B cell (primary cell): ENCODE data around the gene DAZAP2. TPM values are rescaled to one million over a fixed set of nuclear protein-coding genes. Genes with fewer than 3 reads are reported as not detected.

Source experiments
- ATAC-seq: fragments of 200-7000 bp; cut with Tn5 transposase; one replicate; pipeline ENCODE4 v1.10.0; 2021; ENCODE audit warnings: low read depth, mild to moderate bottlenecking, moderate number of reproducible peaks, moderate library complexity
- CTCF ChIA-PET: fragments of 350-600 bp; sonication (Branson Sonifier 250); formaldehyde crosslinking; loops from one replicate; lab custom pipeline; 2021; ENCODE audit warnings: antibody characterized with exemption, inconsistent platforms; lab: Charles Lee
- POLR2A ChIA-PET: fragments of 350-600 bp; sonication (Branson Sonifier 250); formaldehyde crosslinking; loops from one replicate; lab custom pipeline; 2021; ENCODE audit warnings: antibody characterized with exemption; lab: Charles Lee
- DNase-seq: peaks from one replicate; pipeline ENCODE4 v3.0.0; 2013
- H2AFZ ChIP-seq: 2 replicates; pipeline ENCODE4 v1.6.1; 2012; ENCODE audit warnings: mild to moderate bottlenecking, low read depth, low read length; ENCODE audit not compliant: insufficient read depth, poor library complexity, severe bottlenecking
- H3K27ac ChIP-seq, 2 donors: 1 replicate in 1 of 2; 2 replicates in 1 of 2; pipeline ENCODE4 v1.5.1; 2012 to 2013; ENCODE audit warnings: low read length in 2 of 2, mild to moderate bottlenecking in 2 of 2, moderate library complexity in 1 of 2
- H3K27me3 ChIP-seq, 4 experiments: fragments of 200-600 bp in 1 of 4; sonication (generic) in 1 of 4; replicated peaks in 1 of 4; 1 replicate in 2 of 4; 2 replicates in 2 of 4; pipeline versions ENCODE4 v1.6.1 to v1.7.0; 2013 to 2016; ENCODE audit warnings: low read length in 3 of 4, mild to moderate bottlenecking in 2 of 4, mixed read lengths in 1 of 4, moderate library complexity in 1 of 4; ENCODE audit not compliant: insufficient read depth in 4 of 4, control insufficient read depth in 3 of 4; ENCODE audit errors: control extremely low read depth in 1 of 4
- H3K36me3 ChIP-seq, 2 experiments: replicated peaks in 1 of 2; 1 replicate in 1 of 2; 2 replicates in 1 of 2; pipeline versions ENCODE4 v1.6.1 to v1.7.1; 2013; ENCODE audit warnings: low read length in 1 of 2; ENCODE audit not compliant: insufficient read depth in 2 of 2, control insufficient read depth in 1 of 2; ENCODE audit errors: control extremely low read depth in 1 of 2, extremely low read depth in 1 of 2
- H3K4me1 ChIP-seq, 2 donors: fragments of 200-600 bp in 1 of 2; sonication (generic) in 1 of 2; 1 replicate in 1 of 2; 2 replicates in 1 of 2; pipeline versions ENCODE4 v1.5.1 to v1.6.1; 2013 to 2017; ENCODE audit warnings: low read length in 2 of 2; ENCODE audit not compliant: control insufficient read depth in 2 of 2, insufficient read depth in 2 of 2
- H3K4me2 ChIP-seq: replicated peaks from 2 replicates; pipeline ENCODE3; 2012; ENCODE audit warnings: mild to moderate bottlenecking, low read depth, low read length; ENCODE audit not compliant: poor library complexity, severe bottlenecking
- H3K4me3 ChIP-seq, 5 experiments: fragments of 200-600 bp in 1 of 5; sonication (generic) in 1 of 5; 1 replicate in 3 of 5; 2 replicates in 2 of 5; pipeline versions ENCODE4 v1.5.1 to v1.7.0; 2011 to 2016; ENCODE audit warnings: low read length in 4 of 5, mild to moderate bottlenecking in 4 of 5, low read depth in 2 of 5, control low read depth in 1 of 5, moderate library complexity in 1 of 5; ENCODE audit not compliant: insufficient read depth in 1 of 5; ENCODE audit errors: control extremely low read depth in 1 of 5, extremely low read depth in 1 of 5
- H3K79me2 ChIP-seq: fragments of 200-600 bp; sonication (generic); one replicate; pipeline ENCODE4 v1.6.0; 2016; ENCODE audit warnings: low read length; ENCODE audit not compliant: control insufficient read depth, insufficient read depth
- H3K9ac ChIP-seq: fragments of 200-600 bp; sonication (generic); 2 replicates; pipeline ENCODE4 v1.6.1; 2017; ENCODE audit warnings: mild to moderate bottlenecking, low read length, moderate library complexity
- H3K9me3 ChIP-seq, 3 donors: one replicate each; pipeline versions ENCODE4 v1.6.1 to v1.7.1; 2013; ENCODE audit warnings: low read length in 2 of 3; ENCODE audit not compliant: control insufficient read depth in 2 of 3, insufficient read depth in 1 of 3; ENCODE audit errors: control extremely low read depth in 1 of 3
- H4K20me1 ChIP-seq: 2 replicates; pipeline ENCODE4 v1.6.0; 2012; ENCODE audit warnings: mild to moderate bottlenecking, low read length; ENCODE audit not compliant: insufficient read depth, control insufficient read depth, poor library complexity, severe bottlenecking
- H3K27ac Mint-ChIP-seq: one replicate; pipeline ENCODE4 v1.8.0; 2021; ENCODE audit warnings: mixed read lengths
- H3K27me3 Mint-ChIP-seq: one replicate; pipeline ENCODE4 v1.8.0; 2021; ENCODE audit warnings: mixed read lengths
- H3K4me1 Mint-ChIP-seq: one replicate; pipeline ENCODE4 v1.8.0; 2021; ENCODE audit warnings: mixed read lengths
- H3K4me3 Mint-ChIP-seq: one replicate; pipeline ENCODE4 v1.8.0; 2021; ENCODE audit warnings: mixed read lengths
- H3K9me3 Mint-ChIP-seq: one replicate; pipeline ENCODE4 v1.8.0; 2022; ENCODE audit warnings: mixed read lengths; ENCODE audit not compliant: insufficient read depth
- EZH2 ChIP-seq: IDR thresholded peaks from 2 replicates; pipeline ENCODE4 v1.6.1; 2012; ENCODE audit warnings: borderline replicate concordance, low read depth, mild to moderate bottlenecking, moderate library complexity, low read length; ENCODE audit not compliant: insufficient read depth, poor library complexity, severe bottlenecking
- WGBS: methylation state at CpG from one replicate; pipeline ENCODE4 v1.1.5; 2013; ENCODE audit warnings: missing lambda C conversion rate; ENCODE audit not compliant: insufficient coverage; 5-methylcytosine and 5-hydroxymethylcytosine counted together
- intact Hi-C: fragments of 100-400 bp; cut with micrococcal nuclease; formaldehyde crosslinking; loops from one replicate; pipeline ENCODE4 v1.10.0; 2022
- polyA plus RNA-seq: library from polyadenylated mRNA; depleted of rRNA; stranded (reverse); fragments of >200 nt; gene quantifications from 2 replicates; pipeline ENCODE4 v1.2.3, GENCODE V29; 2012
- total RNA-seq, 2 donors: library from RNA; stranded (reverse); fragments of 120-200 nt in 1 of 2; gene quantifications; 1 replicate in 1 of 2; 2 replicates in 1 of 2; pipeline versions ENCODE4 v1.2.3 to v1.2.4, GENCODE V29; 2013 to 2022
- TF ChIP-seq, protein P1 (sequence below): fragments of 200-600 bp; IDR thresholded peaks from one replicate; pipeline ENCODE4 v1.8.0; 2022; ENCODE audit warnings: antibody characterized with exemption, mild to moderate bottlenecking

Gene DAZAP2
- total and polyA plus RNA-seq, 2 donors (not counting 1 experiment from before 2014, with no cell fraction given) = 233 to 620 TPM

DNA sequence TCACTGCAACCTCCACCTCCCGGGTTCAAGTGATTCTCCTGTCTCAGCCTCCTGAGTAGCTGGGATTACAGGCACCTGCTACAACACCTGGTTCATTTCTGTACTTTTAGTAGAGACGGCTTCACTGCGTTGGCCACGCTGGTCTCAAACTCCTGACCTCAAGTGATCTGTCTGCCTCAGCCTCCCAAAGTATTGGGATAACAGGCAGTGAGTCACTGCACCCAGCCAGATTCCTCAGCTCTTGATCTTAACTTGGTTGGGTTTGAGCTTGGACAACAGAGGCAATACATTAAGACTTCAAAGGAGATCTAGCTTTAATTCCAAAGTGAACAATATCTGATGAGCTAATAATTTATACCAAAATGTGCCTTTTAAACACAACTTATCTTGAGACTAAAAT lies 5.6 kb downstream of the DAZAP2 start:
- Histone ChIP-seq H3K79me2 (peaks cover 31% of the 10 kb centered on the region), H4K20me1 (peaks cover 44% of the 10 kb centered on the region), H3K9me3 (no peaks in the 10 kb centered on the region), H3K27ac (no peak overlapping the region), H3K4me3 (no peak overlapping the region), H3K36me3 (peaks cover 2 to 59% of the 10 kb centered on the region in 2 experiments), H2AFZ (no peak overlapping the region), H3K4me1 (peaks cover 42 to 51% of the 10 kb centered on the region in 2 donors), H3K9ac (no peak overlapping the region), H3K4me2 (no peak overlapping the region), H3K27me3 (no peaks in the 10 kb centered on the region)
- ChIA-PET POLR2A (interaction anchor here (0.6 to 1.0 kb wide), 3 partner anchors 33 to 161 kb away, joined by 5 to 7 read pairs (median 7); partner anchors contain the start of gene CSRNP2), CTCF (interaction anchor here (0.7 to 1.8 kb wide), 3 partner anchors 14 to 427 kb away, joined by 3 to 5 read pairs (median 3); no protein-coding TSS in a partner anchor)
- 87% methylated on average over 4 of the region's 4 CpGs for WGBS
- no peaks in the 10 kb centered on the region for H3K27me3 Mint-ChIP-seq
- TF ChIP-seq EZH2 = no peak
- intact Hi-C loops = loop anchor here (10.0 kb wide), 1 partner anchor 479 kb away; the partner anchor contains the start of gene ATF1
- ATAC-seq = no peak
- H3K4me1 Mint-ChIP-seq = peaks cover 63% of the 10 kb centered on the region
- DNase-seq = no peak
- no peaks in the 10 kb centered on the region for H3K9me3 Mint-ChIP-seq
- no peak overlapping the region for H3K4me3 Mint-ChIP-seq
- peak overlapping the region; percentile 50 for H3K27ac Mint-ChIP-seq

DNA sequence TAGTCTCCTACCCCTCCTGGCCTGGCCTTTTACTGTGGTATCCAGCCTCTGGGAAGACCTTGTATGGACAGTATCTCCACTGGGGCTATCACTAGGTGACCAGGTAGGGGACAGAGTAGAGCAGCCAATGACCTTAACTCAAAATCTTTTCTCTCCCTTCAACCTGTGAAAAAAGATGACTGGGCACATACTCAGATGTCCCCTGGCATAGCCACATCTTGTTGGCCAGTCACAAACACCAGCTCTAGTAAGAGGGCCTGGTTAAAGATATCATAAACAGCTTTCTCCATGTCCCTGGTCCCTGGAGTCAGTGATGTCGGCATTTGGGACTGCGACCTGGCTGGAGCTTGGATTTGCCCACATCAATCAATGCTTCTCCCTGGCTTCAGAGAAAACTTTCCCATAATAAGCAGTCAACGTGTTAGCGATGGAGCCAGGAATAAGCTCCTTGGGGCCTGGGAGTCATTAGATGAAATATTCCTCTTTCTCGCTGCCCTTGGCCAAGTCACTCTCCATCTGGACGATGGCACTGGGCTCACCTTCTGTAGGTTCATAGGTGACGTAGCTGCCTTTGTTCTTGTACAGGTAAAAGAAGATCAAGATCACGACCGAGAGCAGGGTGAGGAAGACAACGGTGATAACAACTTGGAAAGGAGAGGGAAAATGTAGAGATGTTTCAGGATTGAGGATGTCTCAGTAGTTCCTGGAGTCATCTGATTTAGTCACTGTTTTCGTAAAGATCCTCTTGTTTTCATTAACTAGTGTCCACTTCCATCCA lies 7.0 kb downstream of the DAZAP2 start:
- Histone ChIP-seq H3K79me2 (peaks cover 18% of the 10 kb centered on the region), H2AFZ (no peak overlapping the region), H3K36me3 (peaks cover 2 to 54% of the 10 kb centered on the region in 2 experiments), H3K9me3 (no peaks in the 10 kb centered on the region), H3K9ac (no peak overlapping the region), H3K27me3 (no peaks in the 10 kb centered on the region), H3K4me1 (peaks cover 32 to 40% of the 10 kb centered on the region in 2 donors), H3K4me3 (no peak overlapping the region), H3K4me2 (peak overlapping the region; percentile 58), H4K20me1 (peaks cover 30% of the 10 kb centered on the region), H3K27ac (peak overlapping the region in 1 of 2 donors; percentile 78)
- Mint-ChIP-seq H3K9me3 (no peaks in the 10 kb centered on the region), H3K27me3 (no peaks in the 10 kb centered on the region), H3K4me3 (no peak overlapping the region), H3K27ac (peak overlapping the region; percentile 91), H3K4me1 (peaks cover 53% of the 10 kb centered on the region)
- ChIA-PET POLR2A (no interaction called here), CTCF (interaction anchor here (1.5 kb wide), 1 partner anchor 27 kb away, joined by 4 read pairs; the partner anchor contains the start of gene POU6F1)
- no peak for ATAC-seq
- WGBS = 93% methylated on average over 8 of the region's 11 CpGs
- intact Hi-C loops = loop anchor here (10.0 kb wide), 1 partner anchor 481 kb away; the partner anchor contains the start of gene ATF1
- DNase-seq = peak; percentile 29
- no peak for TF ChIP-seq EZH2
- TF ChIP-seq, protein P1, sequence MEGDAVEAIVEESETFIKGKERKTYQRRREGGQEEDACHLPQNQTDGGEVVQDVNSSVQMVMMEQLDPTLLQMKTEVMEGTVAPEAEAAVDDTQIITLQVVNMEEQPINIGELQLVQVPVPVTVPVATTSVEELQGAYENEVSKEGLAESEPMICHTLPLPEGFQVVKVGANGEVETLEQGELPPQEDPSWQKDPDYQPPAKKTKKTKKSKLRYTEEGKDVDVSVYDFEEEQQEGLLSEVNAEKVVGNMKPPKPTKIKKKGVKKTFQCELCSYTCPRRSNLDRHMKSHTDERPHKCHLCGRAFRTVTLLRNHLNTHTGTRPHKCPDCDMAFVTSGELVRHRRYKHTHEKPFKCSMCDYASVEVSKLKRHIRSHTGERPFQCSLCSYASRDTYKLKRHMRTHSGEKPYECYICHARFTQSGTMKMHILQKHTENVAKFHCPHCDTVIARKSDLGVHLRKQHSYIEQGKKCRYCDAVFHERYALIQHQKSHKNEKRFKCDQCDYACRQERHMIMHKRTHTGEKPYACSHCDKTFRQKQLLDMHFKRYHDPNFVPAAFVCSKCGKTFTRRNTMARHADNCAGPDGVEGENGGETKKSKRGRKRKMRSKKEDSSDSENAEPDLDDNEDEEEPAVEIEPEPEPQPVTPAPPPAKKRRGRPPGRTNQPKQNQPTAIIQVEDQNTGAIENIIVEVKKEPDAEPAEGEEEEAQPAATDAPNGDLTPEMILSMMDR = no peak
